Epithelial cell of prostate (primary cell): ENCODE measurements around the gene PKIG.

Experiments used
- DNase-seq: peaks from one replicate; pipeline ENCODE4 v3.0.0-alpha.2; 2011; ENCODE audit warnings: low read depth, low spot score
- H3K27ac ChIP-seq: fragments of 450-650 bp; 2 replicates; pipeline ENCODE4 v1.5.1; 2017; ENCODE audit warnings: mild to moderate bottlenecking

PKIG gene

DNA sequence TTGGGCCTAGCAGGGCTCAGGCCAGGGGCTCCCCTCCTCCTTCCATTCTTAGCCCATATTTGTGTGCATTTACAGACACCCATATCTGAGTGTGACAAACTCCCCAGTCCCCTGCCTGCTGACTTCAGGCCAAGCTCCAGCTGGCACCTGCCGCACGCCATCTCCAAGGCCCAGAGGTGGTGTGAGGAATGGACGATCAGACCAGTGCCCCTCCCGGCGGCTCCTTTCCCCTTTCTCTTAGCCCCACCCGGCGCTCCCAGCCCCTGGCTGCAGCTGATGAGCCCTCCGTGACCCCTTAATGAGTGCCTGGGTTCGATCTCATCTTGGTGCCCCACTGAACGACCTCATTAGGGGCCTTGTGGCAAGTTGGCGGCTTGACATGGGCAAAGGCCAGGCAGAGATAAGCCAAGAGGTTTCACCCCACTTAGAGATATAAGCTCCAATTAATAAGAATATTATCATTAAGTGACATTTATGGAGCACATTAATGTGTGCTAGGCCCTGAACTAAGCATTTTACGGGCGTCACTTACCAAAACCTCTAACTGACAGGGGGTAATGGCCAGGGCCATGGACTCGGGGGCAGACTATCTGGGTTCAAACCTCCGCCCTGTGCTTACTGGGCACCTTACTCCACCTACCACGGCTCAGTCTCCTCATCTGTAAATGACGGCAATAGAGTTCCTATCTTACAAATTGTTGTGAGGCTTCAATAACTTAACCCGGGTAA, 51.7 kb downstream of the PKIG start:
- no peak overlapping the region for H3K27ac ChIP-seq
- no peak for DNase-seq

DNA sequence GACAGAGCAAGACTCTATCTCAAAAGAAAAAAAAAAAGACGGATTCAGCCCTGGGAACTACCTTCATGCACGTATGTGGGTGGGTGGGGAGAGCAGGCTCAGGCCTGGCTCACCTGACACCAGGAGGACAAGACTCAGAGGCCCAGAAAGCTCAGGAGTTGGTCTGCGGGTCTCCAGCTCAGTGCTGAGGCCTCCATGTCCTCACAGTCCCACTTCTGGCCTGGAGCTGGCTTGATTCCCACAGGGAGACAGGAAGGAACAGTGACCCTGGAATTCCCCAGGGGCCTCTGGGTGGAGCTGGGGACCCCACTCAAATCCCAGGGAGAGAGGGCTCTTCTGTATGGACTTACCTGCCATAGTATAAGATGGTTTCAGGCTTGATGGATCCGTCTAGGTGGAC, 53.5 kb downstream of the PKIG start:
- H3K27ac ChIP-seq = no peak overlapping the region
- no peak for DNase-seq

DNA sequence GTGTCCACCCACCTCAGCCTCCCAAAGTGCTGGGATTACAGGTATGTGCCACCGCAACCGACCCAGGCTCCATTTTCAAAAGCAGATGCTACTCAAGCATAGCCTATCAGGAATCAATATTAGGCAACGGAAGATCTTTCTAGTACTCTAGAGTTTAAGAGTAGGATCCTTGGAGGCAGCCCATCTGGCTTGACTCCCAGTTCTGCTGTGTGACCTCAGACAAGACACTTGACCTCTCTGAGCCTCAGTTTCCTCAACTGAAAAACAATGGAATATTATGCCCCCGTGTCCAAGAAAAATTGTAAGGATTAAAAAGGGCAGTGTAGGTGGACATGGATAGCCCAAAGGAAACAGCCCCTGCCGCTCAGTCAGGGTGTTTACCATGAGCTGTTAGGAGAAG, 54.7 kb downstream of the PKIG start:
- no peak for DNase-seq
- no peak overlapping the region for H3K27ac ChIP-seq

DNA sequence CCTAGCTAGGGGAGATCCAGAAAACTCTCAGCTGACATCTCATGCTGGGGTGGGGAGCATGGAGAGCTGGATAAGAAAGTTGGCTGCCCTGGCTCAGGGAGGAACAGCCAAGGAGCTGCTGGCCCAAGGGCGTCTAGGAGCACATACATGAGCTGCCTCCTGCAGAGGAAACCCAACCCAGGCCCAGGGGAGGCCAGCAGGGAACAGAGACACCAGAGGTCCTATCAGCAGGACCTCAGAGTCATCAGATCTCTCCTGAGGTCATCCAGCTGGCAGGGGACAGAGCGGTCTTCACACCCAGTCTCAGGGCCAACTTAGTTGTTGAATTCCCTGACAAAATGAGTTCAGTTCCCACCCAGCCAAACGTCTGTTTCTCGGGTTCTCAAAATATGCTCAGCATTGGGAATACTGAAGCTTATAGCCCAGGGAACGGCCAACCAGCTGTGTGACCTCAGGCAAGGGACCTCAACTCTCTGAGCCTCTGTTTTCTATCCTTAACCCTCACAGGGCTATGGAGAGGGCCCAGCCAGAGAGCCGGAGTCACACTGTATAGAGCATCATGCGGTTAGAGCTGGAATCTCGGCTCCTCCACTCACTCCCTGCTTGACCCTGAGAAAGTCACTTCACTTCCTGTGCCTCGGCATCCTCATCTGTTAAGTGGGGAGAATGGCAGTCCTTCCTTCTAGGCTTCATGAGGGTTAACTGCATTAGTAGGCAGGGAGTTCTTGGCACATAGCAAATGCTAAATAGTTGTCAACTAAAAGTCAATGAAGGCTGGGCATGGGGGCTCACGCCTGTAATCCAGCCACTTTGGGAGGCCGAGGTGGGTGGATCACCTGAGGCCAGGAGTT, 55.4 kb downstream of the PKIG start:
- no peak for DNase-seq
- no peak overlapping the region for H3K27ac ChIP-seq

DNA sequence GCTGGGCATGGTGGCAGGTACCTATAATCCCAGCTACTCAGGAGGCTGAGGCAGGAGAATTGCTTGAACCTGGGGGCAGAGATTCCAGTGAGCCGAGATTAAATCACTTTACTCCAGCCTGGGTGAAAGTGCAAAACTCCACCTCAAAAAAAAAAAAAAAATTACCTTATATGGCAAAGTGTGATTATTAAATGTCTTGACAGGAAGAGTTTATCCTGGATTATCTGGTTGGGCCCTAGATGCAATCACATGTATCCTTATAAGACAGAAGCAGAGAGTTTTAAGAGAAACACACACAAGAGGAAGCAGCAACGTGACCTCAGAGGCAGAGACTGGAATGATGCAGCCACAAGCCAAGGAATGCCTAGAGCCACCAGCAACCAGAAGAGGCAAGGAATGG, 58.1 kb downstream of the PKIG start:
- no peak for DNase-seq
- no peak overlapping the region for H3K27ac ChIP-seq

DNA sequence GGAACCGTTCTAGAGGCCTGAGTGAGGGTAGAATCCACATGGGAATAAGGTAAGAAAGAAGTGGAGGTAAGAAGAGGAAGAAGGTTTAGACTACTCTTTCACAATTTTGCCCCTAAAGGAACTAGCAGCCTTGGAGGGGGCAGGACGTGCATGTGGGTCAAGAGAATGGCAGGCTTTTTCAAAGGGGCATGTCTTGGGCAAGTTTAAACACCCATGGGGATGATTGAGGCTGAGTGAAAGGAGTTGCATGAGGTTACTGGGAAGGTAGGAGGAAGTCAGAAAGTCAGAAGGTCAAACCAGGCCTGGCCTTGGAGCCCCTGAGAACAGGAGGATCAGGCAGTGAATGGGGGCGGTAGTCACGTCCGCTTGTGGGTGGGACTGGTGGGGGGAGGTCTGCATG, 58.9 kb downstream of the PKIG start:
- H3K27ac ChIP-seq = peak overlapping the region; percentile 84
- no peak for DNase-seq

DNA sequence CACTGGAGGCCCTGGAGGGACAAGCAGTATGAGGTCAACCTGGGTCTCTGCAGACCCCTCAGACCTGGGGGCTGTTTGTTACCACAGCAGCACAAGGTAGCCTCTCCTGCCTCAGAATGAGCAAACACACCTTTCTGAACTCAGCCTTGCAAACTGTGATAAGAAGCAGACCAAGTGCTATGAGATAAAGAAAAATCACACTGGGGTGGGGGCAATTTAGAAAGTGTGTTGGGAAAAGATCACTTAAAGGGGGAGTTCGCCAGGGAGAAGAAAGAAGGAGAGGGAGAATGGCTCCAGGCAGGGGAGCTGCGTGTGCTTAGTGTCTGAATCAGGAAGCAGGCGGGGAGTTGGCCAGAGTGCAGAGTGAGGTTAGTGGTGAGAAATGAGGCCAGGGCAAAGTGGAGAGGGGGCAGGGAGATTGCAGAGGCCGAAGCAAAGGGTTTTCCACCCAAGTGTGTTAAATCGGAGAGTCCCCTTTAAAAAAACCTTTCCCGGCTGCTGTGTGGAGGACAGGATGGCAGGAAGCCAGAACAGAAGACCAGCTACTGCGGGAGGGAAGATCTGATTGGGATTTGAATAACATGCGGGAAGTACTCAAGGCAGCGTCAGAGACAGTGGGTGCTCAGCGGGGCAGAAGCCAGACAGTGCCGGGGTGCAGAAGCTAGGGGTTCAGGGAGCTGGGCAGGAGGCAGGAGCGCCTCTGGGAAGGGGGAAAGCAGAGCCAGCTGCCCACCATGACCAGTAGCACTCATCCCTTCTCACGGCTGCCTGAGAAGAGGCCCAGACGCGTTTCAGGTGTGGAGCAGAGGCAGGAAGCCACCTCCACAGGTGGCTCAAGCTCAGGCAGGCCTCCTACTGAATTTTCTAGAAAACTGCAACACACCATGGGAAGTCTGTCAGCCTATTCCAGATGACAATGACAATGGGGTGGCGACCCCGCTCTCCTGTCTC, 60.1 kb downstream of the PKIG start:
- DNase-seq = no peak
- peak overlapping the region; percentile 84 for H3K27ac ChIP-seq

DNA sequence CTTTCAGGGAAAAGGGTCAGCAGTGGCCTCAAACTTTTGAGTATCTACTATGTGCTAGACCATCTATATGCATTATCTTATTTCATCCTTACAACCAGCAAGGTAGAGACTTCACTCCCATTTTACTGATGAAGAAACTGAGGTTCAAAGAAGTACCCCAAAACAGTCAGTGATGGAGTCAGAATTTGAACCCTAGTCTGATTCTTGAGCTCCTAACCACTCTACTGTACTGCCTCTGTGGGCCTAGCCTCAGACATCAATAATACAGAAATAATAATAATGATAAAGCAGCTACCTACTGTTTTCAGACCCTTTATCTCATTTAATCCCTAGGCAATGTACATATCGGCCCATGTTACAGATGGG, 60.8 kb downstream of the PKIG start:
- H3K27ac ChIP-seq = peak overlapping the region; percentile 84
- no peak for DNase-seq

DNA sequence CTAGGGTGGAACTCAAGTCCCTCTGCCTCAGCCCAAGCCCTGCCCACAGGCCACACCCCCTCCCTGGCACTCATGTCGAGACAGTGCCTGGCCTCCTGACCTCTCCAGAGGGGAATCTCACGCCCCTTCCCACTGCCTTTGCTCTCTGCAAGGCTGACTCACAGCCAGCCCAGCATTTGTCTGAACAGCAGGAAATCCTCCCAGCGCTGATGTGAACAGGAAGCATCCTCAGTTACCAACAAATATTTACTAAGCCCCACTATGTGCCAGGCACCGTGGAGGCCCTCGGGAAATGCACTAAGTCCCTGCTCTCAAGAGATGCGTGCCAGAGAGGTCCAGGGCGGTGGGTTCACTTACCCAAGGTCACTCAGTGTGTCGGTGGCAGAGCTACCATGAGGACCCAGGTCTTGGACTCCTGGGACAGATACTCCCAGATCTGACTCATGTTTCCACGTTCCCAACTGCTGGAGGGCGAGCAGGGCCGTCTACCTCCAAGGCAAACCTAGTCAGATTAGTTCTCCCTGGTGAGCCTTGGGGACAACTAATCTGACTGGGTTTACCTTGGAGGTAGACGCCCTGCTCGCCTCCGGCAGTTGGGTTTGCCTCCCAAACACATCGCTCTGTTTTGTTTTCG, 61.3 kb downstream of the PKIG start:
- H3K27ac ChIP-seq = peak overlapping the region; percentile 84
- peak; percentile 50 for DNase-seq

DNA sequence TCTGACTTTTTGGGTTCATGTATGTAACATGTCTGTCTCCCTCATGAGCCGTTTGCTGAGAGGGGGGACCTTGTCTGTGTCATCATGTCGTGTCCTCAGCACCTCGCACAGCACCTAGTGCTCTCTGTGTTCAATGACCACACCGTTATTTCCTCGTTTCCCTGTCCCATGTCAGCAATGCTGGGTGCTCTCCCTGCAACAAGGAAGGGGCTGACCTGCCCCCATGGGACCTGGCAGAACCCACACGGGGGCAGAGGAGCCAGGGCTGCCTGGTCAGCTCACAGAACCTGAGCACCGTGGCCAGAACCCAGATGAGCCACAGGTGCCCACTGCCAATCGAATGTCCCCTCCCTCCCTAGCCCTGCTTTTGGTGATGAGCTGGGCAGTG, 61.8 kb downstream of the PKIG start:
- H3K27ac ChIP-seq = peak overlapping the region; percentile 84
- no peak for DNase-seq

DNA sequence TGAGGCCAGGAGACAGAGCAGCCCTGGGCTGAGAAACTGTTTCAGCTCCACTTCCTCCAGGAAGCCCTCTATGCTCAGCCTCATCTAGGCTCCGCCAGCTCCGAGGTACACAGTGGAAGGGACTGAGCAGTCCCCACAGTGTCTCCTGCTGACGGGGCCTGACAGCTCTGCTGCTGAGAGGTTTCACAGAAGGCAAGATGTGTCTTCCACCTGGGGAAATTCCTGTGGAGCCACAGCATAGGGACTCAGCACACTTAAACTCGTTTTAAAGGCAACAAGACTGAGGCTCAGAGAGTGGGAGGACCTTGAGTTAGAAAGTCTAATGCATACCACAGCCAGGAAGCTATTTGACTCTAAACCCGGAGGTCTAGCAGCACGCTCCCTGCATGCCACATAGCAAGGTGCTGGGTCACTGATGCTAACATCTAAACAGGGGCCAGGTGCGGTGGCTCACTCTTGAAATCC, 62.3 kb downstream of the PKIG start:
- peak overlapping the region; percentile 84 for H3K27ac ChIP-seq
- DNase-seq = no peak

DNA sequence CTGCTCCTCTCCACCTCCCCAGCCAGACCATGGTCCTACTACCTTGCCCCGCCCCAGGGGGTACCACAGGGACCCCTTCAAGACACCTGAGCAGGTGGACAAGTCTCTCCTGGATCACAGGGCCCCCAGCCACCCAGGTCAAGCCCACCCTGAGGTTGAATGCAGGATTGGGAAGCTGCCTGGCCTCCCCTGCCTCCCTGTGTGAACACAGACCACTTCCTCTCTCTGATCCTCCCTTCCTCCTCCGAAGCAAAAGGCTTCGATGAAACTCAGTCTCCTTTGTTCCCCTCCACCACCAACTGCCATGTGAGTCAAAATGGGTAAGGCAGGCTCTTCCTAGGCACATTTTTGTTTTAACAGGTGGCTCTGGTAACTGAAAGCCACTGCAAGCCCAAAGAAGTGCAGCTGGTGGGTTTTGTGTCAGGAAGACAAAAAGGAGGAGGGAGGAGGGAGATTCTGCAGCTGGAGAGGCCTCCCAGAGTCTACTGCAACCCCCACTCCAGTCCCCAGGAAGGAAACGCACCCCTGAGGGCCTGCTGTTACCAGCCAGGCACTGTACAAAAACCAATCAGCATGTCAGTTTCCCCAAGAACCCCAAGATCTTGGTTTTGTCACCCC, 63.8 kb downstream of the PKIG start:
- no peak overlapping the region for H3K27ac ChIP-seq
- DNase-seq = no peak

DNA sequence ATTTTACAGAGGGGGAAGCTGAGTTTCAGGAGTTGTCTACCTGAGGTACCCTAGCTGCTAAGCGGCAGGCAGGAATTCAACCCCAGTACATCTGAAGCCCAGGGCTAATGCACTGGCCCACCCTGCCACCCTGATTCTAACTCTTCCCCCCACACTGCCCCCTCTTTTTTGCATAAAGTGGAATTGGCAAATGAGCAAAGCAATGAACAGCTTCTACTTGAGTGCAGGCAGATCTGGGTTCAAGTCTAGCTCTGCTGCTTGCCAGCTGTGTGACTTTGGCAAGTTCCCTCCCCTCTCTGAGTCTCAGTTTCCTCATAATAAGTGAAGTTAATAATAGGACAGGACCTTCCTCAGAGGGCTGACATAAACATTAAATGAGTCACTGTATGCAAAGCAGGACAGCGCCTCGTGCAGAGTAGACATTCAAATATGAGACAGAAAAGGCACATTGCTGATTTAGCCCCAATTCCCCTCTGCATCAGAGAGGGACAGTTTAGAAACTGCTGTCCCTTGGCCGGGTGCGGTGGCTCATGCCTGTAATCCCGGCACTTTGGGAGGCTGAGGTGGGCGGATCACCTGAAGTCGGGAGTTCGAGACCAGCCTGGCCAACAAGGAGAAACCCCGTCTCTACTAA, 64.4 kb downstream of the PKIG start:
- no peak overlapping the region for H3K27ac ChIP-seq
- DNase-seq = no peak

DNA sequence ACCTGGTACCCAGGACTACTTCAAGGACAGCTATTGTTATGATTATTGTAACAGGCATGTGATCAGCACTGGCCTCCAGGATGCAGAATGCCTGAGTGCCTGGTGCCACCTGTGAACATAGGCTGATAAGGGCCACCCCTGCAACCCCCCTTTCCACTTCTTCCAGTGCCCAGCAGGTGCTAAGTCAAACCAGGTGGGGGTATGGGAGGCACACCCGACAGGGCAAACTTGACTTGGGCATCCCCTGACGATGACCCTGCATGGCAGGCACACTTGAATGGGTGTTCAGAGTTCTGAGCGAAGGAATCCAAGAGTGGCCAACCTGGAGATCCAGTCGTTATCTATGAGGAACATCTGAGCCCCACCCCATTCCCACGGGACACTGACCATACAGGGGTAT, 65.7 kb downstream of the PKIG start:
- DNase-seq = no peak
- no peak overlapping the region for H3K27ac ChIP-seq

DNA sequence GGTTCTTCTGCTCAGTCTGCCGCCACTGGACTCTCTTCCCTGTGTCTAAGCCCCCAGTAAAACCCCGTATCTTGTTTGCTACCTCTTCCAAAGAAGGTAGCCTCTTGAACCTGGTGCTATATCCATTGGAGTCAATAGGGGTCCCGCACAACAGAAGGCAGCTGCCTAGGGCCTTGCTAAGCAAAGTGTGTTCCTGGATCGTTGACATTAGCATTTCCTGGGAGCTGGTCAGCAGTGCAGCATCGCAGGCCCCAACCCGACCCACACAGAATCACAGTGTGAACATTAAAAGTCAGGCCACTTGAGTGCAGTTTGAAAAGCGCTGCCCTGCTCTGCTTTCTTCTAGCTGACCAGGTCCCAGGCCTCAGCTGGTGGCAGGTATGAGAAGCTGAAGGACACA, 66.2 kb downstream of the PKIG start:
- H3K27ac ChIP-seq = no peak overlapping the region
- DNase-seq = no peak

DNA sequence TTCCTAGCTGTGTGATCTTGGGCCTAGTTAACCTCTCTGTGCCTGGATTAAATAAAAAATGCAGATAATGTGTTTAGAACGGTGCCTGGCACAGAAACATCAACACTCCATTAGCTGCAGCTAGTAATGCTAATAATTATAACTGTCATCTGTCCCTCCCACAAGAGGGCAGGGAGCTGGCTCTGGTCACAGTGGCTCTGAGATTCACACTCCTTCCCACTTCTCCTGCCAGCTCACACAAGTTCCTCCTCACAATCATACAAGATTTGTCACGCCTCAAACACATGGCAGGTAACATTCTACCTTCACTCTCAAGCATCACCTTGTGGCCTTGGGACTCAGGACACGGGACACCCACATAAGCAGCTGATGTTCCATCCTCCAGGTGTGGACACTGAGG, 66.7 kb downstream of the PKIG start:
- no peak for DNase-seq
- H3K27ac ChIP-seq = no peak overlapping the region

DNA sequence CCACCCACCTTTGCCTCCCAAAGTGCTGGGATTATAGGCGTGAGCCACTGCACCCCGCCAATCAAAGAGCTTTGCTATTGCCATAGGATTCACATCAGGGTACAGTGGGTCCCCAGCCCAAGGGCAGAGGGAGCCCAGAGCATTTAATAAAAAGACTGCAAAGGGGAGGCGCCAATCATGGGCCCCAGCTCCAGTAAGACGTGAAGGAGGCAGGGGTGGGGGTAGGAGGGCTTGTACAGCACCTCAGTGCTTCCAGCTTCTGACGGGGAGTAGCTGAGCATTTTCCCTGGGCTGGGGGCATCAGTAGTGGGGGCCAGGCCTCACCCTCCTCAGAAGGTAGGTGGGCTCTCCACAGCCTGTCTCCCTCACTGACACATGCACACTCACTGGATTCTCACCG, 67.6 kb downstream of the PKIG start:
- H3K27ac ChIP-seq = no peak overlapping the region
- DNase-seq = no peak

DNA sequence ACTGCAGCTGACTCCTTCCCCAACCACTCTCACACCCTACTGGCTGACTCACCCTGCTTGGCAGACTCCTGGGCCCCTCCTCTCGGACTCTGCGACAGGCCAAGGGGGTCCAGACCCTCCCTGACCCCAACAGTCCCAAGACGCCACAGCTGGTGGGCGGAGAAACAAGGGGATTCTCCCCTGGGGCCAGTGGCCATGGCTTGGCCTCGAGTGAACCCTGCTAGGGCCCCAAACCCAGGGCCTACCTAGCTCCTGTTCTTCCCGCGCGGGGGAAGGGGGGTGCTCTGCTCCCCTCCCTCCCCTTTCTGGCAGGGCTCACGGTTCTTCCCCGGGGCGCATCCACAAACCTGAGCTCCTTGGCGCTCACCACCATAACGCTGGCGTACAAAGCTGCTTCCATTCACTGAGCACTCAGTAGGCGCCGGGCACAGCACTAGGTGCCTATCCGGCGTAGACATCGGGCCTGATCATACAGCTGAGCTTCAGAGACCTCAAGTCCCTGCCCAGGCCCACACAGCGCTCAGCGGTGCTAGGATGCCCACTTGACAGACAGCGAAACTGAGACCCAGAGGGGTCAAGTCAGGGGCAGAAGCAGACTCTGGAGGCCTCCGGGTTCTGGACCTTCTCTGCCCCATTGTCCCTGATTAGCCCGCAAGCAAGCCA, 68.5 kb downstream of the PKIG start:
- DNase-seq = no peak
- no peak overlapping the region for H3K27ac ChIP-seq

DNA sequence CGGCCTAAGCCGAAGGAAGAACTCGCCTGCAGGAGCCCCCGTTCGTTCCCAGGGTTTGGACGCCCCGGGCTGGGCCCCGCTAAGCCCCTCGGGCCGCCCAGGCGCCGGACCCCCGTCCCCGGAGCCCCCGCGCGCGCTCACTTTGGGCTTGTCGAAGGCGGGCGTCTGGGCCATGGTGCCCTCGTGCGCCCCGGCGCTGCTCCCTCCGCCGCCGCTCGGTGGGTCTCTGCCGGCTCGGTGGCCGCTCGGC, 69.0 kb downstream of the PKIG start:
- peak overlapping the region; percentile 13 for H3K27ac ChIP-seq
- DNase-seq = no peak
